GM12878 (cell line): ENCODE data around the gene PNISR. TPM values are rescaled to one million over a fixed set of nuclear protein-coding genes. Genes with fewer than 3 reads are reported as not detected.

Source experiments
- ATAC-seq: fragments of 200-7000 bp; cut with Tn5 transposase; 3 replicates; pipeline ENCODE4 v1.9.1; 2020; ENCODE audit warnings: mild to moderate bottlenecking, moderate library complexity
- BruUV-seq: library from RNA; stranded (reverse); fragments of 400-500 nt; replicated peaks from 2 replicates; lab custom pipeline; 2021; lab: Mats Ljungman, UMichigan
- CTCF ChIA-PET: fragments of 300-600 bp; sonication (Branson Sonifier 250); formaldehyde crosslinking; extraction: SDS; loops from one replicate; lab custom pipeline; 2021; ENCODE audit warnings: inconsistent platforms; lab: Yijun Ruan, JAX
- POLR2A ChIA-PET: fragments of 350-600 bp; formaldehyde crosslinking; extraction: SDS; loops from one replicate; lab custom pipeline; 2021; ENCODE audit warnings: inconsistent platforms; lab: Charles Lee
- RAD21 ChIA-PET: fragments of 300-600 bp; sonication (Branson Sonifier 250); formaldehyde crosslinking; loops from one replicate; lab custom pipeline; 2023; ENCODE audit warnings: antibody characterized with exemption; ENCODE audit not compliant: unreplicated experiment; lab: Charles Lee
- SMC1A ChIA-PET: fragments of 300-600 bp; sonication (Branson Sonifier 250); formaldehyde crosslinking; loops from one replicate; lab custom pipeline; 2023; ENCODE audit not compliant: unreplicated experiment, uncharacterized antibody; lab: Charles Lee
- DNase-seq: peaks from one replicate; pipeline ENCODE4 v3.0.0-alpha.2; 2011; ENCODE audit warnings: low read depth, low spot score
- FAIRE-seq: peaks from 3 replicates; lab custom pipeline; 2011; peaks lifted over from hg19 to GRCh38; lab: Jason Lieb, UNC
- H2AFZ ChIP-seq: 2 replicates; pipeline ENCODE4 v1.6.0; 2011; ENCODE audit warnings: low read depth, low read length, control low read depth; ENCODE audit not compliant: control insufficient read depth
- H3K27ac ChIP-seq: 2 replicates; pipeline ENCODE4 v1.5.1; 2011; ENCODE audit warnings: control low read depth; ENCODE audit not compliant: control insufficient read depth, insufficient read depth
- H3K27me3 ChIP-seq, 2 experiments: replicated peaks in 1 of 2; 2 replicates each; pipeline versions ENCODE4 v1.6.0 to v1.6.1; 2011; ENCODE audit warnings: low read length in 1 of 2; ENCODE audit not compliant: control insufficient read depth in 2 of 2, insufficient read depth in 2 of 2
- H3K36me3 ChIP-seq, 2 experiments: 2 replicates each; pipeline ENCODE4 v1.5.1; 2011; ENCODE audit warnings: low read length in 1 of 2; ENCODE audit not compliant: control insufficient read depth in 2 of 2, insufficient read depth in 2 of 2
- H3K4me1 ChIP-seq: 2 replicates; pipeline ENCODE4 v1.6.1; 2011; ENCODE audit warnings: mild to moderate bottlenecking, low read length, moderate library complexity, mixed read lengths; ENCODE audit not compliant: control insufficient read depth, insufficient read depth
- H3K4me2 ChIP-seq: 2 replicates; pipeline ENCODE4 v1.6.0; 2011; ENCODE audit warnings: control low read depth; ENCODE audit not compliant: control insufficient read depth, insufficient read depth
- H3K4me3 ChIP-seq: fragments of 200-600 bp; sonication (generic); 2 replicates; pipeline ENCODE4 v1.5.1; 2016
- H3K79me2 ChIP-seq: 2 replicates; pipeline ENCODE4 v1.6.0; 2011; ENCODE audit warnings: low read length; ENCODE audit not compliant: control insufficient read depth, insufficient read depth
- H3K9ac ChIP-seq: 2 replicates; pipeline ENCODE4 v1.8.0; 2011; ENCODE audit warnings: low read length, control low read depth, mixed read lengths; ENCODE audit not compliant: control insufficient read depth, insufficient read depth
- H3K9me3 ChIP-seq: replicated peaks from 3 replicates; pipeline ENCODE4 v1.5.1; 2011; ENCODE audit warnings: mild to moderate bottlenecking, low read length; ENCODE audit not compliant: control insufficient read depth, insufficient read depth
- H4K20me1 ChIP-seq: 2 replicates; pipeline ENCODE4 v1.6.0; 2011; ENCODE audit not compliant: control insufficient read depth, insufficient read depth
- ASH2L ChIP-seq: fragments of 300-600, 200-600 bp; sonication (generic); IDR thresholded peaks from 2 replicates; pipeline ENCODE4 v1.6.1; 2017; ENCODE audit warnings: low read depth, mild to moderate bottlenecking, borderline replicate concordance
- BRCA1 ChIP-seq: IDR thresholded peaks from 2 replicates; pipeline ENCODE4 v1.6.1; 2011; ENCODE audit warnings: low read depth, low read length, improper control_type of control experiment
- CBFB ChIP-seq: IDR thresholded peaks from 2 replicates; pipeline ENCODE4 v1.6.1; 2016; ENCODE audit warnings: antibody characterized with exemption, low read depth
- CBX3 ChIP-seq: fragments of 200-600 bp; sonication (generic); IDR thresholded peaks from 2 replicates; pipeline ENCODE4 v1.6.1; 2016; ENCODE audit warnings: low read depth, borderline replicate concordance
- JUNB ChIP-seq: IDR thresholded peaks from 2 replicates; pipeline ENCODE4 v1.6.1; 2016; ENCODE audit warnings: antibody characterized with exemption, mild to moderate bottlenecking
- MTA2 ChIP-seq: fragments of 450-650 bp; IDR thresholded peaks from 2 replicates; pipeline ENCODE4 v1.6.1; 2016; ENCODE audit warnings: low read depth, mild to moderate bottlenecking, moderate library complexity
- MXI1 ChIP-seq: fragments of 150-350 bp; IDR thresholded peaks from 2 replicates; pipeline ENCODE4 v1.6.1; 2011; ENCODE audit warnings: low read depth, mild to moderate bottlenecking, inconsistent platforms, low read length, improper control_type of control experiment
- MYC ChIP-seq: IDR thresholded peaks from 2 replicates; pipeline ENCODE4 v1.6.1; 2011; ENCODE audit warnings: mild to moderate bottlenecking, low read length, moderate library complexity, inconsistent platforms; ENCODE audit not compliant: insufficient read depth, insufficient replicate concordance, insufficient read length, severe bottlenecking
- NFIC ChIP-seq: IDR thresholded peaks from 2 replicates; pipeline ENCODE4 v1.6.1; 2012; ENCODE audit warnings: low read depth, mild to moderate bottlenecking, inconsistent platforms, low read length, moderate library complexity
- NR2C2 ChIP-seq: IDR thresholded peaks from 2 replicates; pipeline ENCODE4 v1.6.1; 2011; ENCODE audit warnings: borderline replicate concordance, low read depth; ENCODE audit not compliant: control insufficient read depth, insufficient read length
- SREBF2 ChIP-seq: IDR thresholded peaks from 2 replicates; pipeline ENCODE4 v1.6.1; 2012; ENCODE audit warnings: mild to moderate bottlenecking, low read length
- SUZ12 ChIP-seq: fragments of 200-600 bp; sonication (generic); IDR thresholded peaks from one replicate; pipeline ENCODE4 v1.6.1; 2018; ENCODE audit warnings: antibody characterized with exemption, mild to moderate bottlenecking; ENCODE audit not compliant: unreplicated experiment
- YY1 ChIP-seq: IDR thresholded peaks from 2 replicates; pipeline ENCODE4 v1.6.1; 2011; ENCODE audit warnings: low read depth, mild to moderate bottlenecking, low read length
- ZSCAN29 ChIP-seq: fragments of 450-650 bp; IDR thresholded peaks from 2 replicates; pipeline ENCODE4 v1.6.1; 2017; ENCODE audit warnings: mild to moderate bottlenecking, moderate library complexity
- WGBS: methylation state at CpG from one replicate; pipeline ENCODE4 v1.1.6; 2016; ENCODE audit warnings: low lambda C conversion rate; ENCODE audit not compliant: insufficient replicate concordance, insufficient coverage; ENCODE audit errors: missing lambda C conversion rate; 5-methylcytosine and 5-hydroxymethylcytosine counted together
- in situ Hi-C: fragments of 300-500 bp; cut with MboI; formaldehyde crosslinking; loops from 9 replicates; pipeline ENCODE4 v1.14.3; 2018; ENCODE audit warnings: mixed read lengths
- intact Hi-C: fragments of 100-400 bp; cut with micrococcal nuclease; formaldehyde crosslinking; loops from one replicate; pipeline ENCODE4 v1.14.2; 2022; ENCODE audit not compliant: unreplicated experiment
- polyA plus RNA-seq, 11 experiments: library from polyadenylated mRNA; depleted of rRNA in 4 of 11; unstranded in 6 of 11; stranded (reverse) in 5 of 11; fragments of >200 nt; fragmentation: Nextera tagmentation in 4 of 11; fragmentation: Illumina TruSeq in 1 of 11; extraction: Ambion mirVana in 4 of 11; extraction: Trizol in 1 of 11; gene quantifications; 1 replicate in 1 of 11; 2 replicates in 10 of 11; pipeline versions ENCODE4 v1.2.1 to v1.2.3, GENCODE V29; 2011 to 2016; ENCODE audit warnings: inconsistent platforms in 2 of 11, missing spikeins in 2 of 11, low read depth in 1 of 11
- total RNA-seq, 4 experiments: library from RNA; depleted of rRNA in 3 of 4; stranded (reverse); fragments of >200 nt in 3 of 4; fragmentation: Illumina TruSeq in 1 of 4; extraction: Trizol in 1 of 4; gene quantifications; 2 replicates each; pipeline versions ENCODE4 v1.2.1 to v1.2.3, GENCODE V29; 2013 to 2021
- TF ChIP-seq, protein P1 (sequence below): IDR thresholded peaks from 2 replicates; pipeline ENCODE4 v1.6.1; 2012; ENCODE audit warnings: low read depth, low read length, improper control_type of control experiment
- TF ChIP-seq, protein P2 (sequence below): fragments of 450-650 bp; IDR thresholded peaks from 2 replicates; pipeline ENCODE4 v1.6.1; 2017; ENCODE audit warnings: mild to moderate bottlenecking, moderate library complexity
- TF ChIP-seq, protein P3 (sequence below): fragments of 450-650 bp; formaldehyde crosslinking; IDR thresholded peaks from 2 replicates; pipeline ENCODE4 v1.4.0; 2022; ENCODE audit warnings: mild to moderate bottlenecking, moderate library complexity

Gene PNISR
- total and polyA plus RNA-seq, 10 of the 15 experiments (the other 5 are each of a cell fraction or from before 2014, with no cell fraction given), result 79.1 to 180 (median 105) TPM

DNA sequence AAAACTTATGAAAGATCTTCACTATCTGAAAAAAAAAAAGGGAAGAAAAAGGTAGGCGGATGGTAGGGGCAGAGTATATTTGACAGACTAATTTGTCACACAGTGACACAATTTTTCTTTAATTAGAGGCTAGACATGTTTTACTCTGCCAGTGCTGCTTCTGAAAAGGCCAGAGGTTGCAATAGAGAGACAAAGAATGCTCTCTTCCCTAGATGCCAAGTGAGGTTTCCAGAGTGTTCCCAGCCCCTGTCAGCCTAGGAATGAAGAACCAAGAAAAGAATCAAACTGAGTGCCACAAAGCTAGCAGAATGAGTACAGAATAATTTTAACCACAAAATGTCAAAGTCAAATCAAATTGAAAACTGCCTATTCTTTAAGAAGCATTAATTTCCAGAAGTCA, 13.0 kb downstream of the PNISR start:
- CTCF ChIA-PET, result interaction anchor here (0.7 to 1.9 kb wide), 2 partner anchors 10 to 82 kb away, joined by 3 to 5 read pairs; no protein-coding TSS in a partner anchor
- no TSS peak for BruUV-seq

More for the DNA sequence above, 13.0 kb downstream of the PNISR start:
- Histone ChIP-seq H3K4me3 (no peak overlapping the region), H2AFZ (no peak overlapping the region), H4K20me1 (no peaks in the 10 kb centered on the region), H3K4me2 (no peak overlapping the region), H3K9me3 (no peaks in the 10 kb centered on the region), H3K4me1 (peaks cover 6% of the 10 kb centered on the region; the same call in 1 of the 2 replicates), H3K36me3 (peaks cover 1 to 29% of the 10 kb centered on the region in 2 experiments; a peak in 3 of 4 replicates), H3K27me3 (no peaks in the 10 kb centered on the region), H3K79me2 (peaks cover 47% of the 10 kb centered on the region), H3K27ac (no peak overlapping the region), H3K9ac (no peak overlapping the region)
- TF ChIP-seq, protein P1, sequence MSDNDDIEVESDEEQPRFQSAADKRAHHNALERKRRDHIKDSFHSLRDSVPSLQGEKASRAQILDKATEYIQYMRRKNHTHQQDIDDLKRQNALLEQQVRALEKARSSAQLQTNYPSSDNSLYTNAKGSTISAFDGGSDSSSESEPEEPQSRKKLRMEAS, result no peak
- no peak for TF ChIP-seq BRCA1
- TF ChIP-seq SUZ12, result no peak
- no peak for TF ChIP-seq YY1
- TF ChIP-seq, protein P2, sequence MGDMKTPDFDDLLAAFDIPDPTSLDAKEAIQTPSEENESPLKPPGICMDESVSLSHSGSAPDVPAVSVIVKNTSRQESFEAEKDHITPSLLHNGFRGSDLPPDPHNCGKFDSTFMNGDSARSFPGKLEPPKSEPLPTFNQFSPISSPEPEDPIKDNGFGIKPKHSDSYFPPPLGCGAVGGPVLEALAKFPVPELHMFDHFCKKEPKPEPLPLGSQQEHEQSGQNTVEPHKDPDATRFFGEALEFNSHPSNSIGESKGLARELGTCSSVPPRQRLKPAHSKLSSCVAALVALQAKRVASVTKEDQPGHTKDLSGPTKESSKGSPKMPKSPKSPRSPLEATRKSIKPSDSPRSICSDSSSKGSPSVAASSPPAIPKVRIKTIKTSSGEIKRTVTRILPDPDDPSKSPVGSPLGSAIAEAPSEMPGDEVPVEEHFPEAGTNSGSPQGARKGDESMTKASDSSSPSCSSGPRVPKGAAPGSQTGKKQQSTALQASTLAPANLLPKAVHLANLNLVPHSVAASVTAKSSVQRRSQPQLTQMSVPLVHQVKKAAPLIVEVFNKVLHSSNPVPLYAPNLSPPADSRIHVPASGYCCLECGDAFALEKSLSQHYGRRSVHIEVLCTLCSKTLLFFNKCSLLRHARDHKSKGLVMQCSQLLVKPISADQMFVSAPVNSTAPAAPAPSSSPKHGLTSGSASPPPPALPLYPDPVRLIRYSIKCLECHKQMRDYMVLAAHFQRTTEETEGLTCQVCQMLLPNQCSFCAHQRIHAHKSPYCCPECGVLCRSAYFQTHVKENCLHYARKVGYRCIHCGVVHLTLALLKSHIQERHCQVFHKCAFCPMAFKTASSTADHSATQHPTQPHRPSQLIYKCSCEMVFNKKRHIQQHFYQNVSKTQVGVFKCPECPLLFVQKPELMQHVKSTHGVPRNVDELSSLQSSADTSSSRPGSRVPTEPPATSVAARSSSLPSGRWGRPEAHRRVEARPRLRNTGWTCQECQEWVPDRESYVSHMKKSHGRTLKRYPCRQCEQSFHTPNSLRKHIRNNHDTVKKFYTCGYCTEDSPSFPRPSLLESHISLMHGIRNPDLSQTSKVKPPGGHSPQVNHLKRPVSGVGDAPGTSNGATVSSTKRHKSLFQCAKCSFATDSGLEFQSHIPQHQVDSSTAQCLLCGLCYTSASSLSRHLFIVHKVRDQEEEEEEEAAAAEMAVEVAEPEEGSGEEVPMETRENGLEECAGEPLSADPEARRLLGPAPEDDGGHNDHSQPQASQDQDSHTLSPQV, result no peak
- TF ChIP-seq, protein P3, sequence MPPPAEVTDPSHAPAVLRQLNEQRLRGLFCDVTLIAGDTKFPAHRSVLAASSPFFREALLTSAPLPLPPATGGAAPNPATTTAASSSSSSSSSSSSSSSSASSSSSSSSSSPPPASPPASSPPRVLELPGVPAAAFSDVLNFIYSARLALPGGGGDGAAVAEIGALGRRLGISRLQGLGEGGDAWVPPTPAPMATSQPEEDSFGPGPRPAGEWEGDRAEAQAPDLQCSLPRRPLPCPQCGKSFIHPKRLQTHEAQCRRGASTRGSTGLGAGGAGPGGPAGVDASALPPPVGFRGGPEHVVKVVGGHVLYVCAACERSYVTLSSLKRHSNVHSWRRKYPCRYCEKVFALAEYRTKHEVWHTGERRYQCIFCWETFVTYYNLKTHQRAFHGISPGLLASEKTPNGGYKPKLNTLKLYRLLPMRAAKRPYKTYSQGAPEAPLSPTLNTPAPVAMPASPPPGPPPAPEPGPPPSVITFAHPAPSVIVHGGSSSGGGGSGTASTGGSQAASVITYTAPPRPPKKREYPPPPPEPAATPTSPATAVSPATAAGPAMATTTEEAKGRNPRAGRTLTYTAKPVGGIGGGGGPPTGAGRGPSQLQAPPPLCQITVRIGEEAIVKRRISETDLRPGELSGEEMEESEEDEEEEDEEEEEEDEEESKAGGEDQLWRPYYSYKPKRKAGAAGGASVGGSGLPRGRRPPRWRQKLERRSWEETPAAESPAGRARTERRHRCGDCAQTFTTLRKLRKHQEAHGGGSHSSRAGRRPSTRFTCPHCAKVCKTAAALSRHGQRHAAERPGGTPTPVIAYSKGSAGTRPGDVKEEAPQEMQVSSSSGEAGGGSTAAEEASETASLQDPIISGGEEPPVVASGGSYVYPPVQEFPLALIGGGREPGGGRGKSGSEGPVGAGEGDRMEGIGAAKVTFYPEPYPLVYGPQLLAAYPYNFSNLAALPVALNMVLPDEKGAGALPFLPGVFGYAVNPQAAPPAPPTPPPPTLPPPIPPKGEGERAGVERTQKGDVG, result no peak
- no peak for TF ChIP-seq NR2C2
- TF ChIP-seq MXI1, result no peak
- no peak for TF ChIP-seq MYC
- no peak for TF ChIP-seq CBFB
- no peak for TF ChIP-seq SREBF2
- no peak for TF ChIP-seq CBX3
- TF ChIP-seq ZSCAN29, result no peak
- TF ChIP-seq ASH2L, result no peak
- no peak for TF ChIP-seq JUNB
- TF ChIP-seq MTA2, result no peak
- no peak for TF ChIP-seq NFIC
- DNase-seq (no peak), FAIRE-seq (no peak), ATAC-seq (no peak)
- intact Hi-C loops (no loop called here), in situ Hi-C loops (no loop called here)
- RAD21 ChIA-PET, result no interaction called here
- POLR2A ChIA-PET, result interaction anchor here (0.6 to 0.7 kb wide), 2 partner anchors 18 to 119 kb away, joined by 3 read pairs; partner anchors contain the start of gene COQ3
- 100% methylated on average over 1 of the region's 1 CpG for WGBS
- SMC1A ChIA-PET, result interaction anchor here (2.5 kb wide), 1 partner anchor 9 kb away, joined by 9 read pairs; no protein-coding TSS in a partner anchor
